GM10266 (cell line): ENCODE results near the gene SPAG7.

ENCODE experiments used
- DNase-seq: peaks from one replicate; pipeline ENCODE4 v3.0.0; 2012; ENCODE audit errors: extremely low spot score
- CTCF ChIP-seq: IDR thresholded peaks from 2 replicates; pipeline ENCODE4 v1.5.1; 2012; ENCODE audit warnings: mild to moderate bottlenecking, low read depth; ENCODE audit not compliant: control insufficient read depth, insufficient read depth; ENCODE audit errors: missing control alignments

Gene SPAG7

GRCh38 chr17:4973256-4974114, 5.9 kb upstream of the SPAG7 start:
- TF ChIP-seq CTCF = no peak
- DNase-seq = no peak

GRCh38 chr17:4972752-4973151, 5.1 kb upstream of the SPAG7 start:
- no peak for TF ChIP-seq CTCF
- no peak for DNase-seq

GRCh38 chr17:4972322-4972721, 4.7 kb upstream of the SPAG7 start:
- TF ChIP-seq CTCF = no peak
- no peak for DNase-seq

- no peak for DNase-seq
- TF ChIP-seq CTCF = no peak
Measured at GRCh38 chr17:4971826-4972225, 4.2 kb upstream of the SPAG7 start.

- TF ChIP-seq CTCF = no peak
- DNase-seq = no peak
Measured at GRCh38 chr17:4970273-4970672, 2.7 kb upstream of the SPAG7 start.

GRCh38 chr17:4969551-4970173, 2.0 kb upstream of the SPAG7 start:
- DNase-seq = no peak
- no peak for TF ChIP-seq CTCF

GRCh38 chr17:4969047-4969550, 1.5 kb upstream of the SPAG7 start:
- no peak for TF ChIP-seq CTCF
- DNase-seq = no peak
